ENCODE results near the gene MGLL. TPM values are rescaled to one million over a fixed set of nuclear protein-coding genes. Genes with fewer than 3 reads are reported as not detected.
A peak's percentile ranks its signal among the peaks of the same experiment; 100 is the strongest.

Gene MGLL
- total and polyA plus RNA-seq, 2 donors from 2014 or later = 74.2 to 250 TPM

- DNase-seq (no peak), FAIRE-seq (no peak)
- intact Hi-C loops (cut with DNase I) = no loop called here
- no peak for TF ChIP-seq CTCF (IDR thresholded peaks at IDR 0.05; ENCODE audit: borderline replicate concordance, extremely low read depth, insufficient read depth)
- H3K27ac ChIP-seq (ENCODE audit: low read depth in 2 of 2, low read length in 2 of 2) = no peak overlapping the region
- H3K9ac ChIP-seq (ENCODE audit: low read length in 3 of 3) = no peak overlapping the region
- H3K27me3 ChIP-seq (ENCODE audit: control insufficient read depth, insufficient read depth, low read length) = no peaks in the 10 kb centered on the region
- no peaks in the 10 kb centered on the region for H3K9me3 ChIP-seq (ENCODE audit: control insufficient read depth in 2 of 3, insufficient read depth in 1 of 3, low read length in 3 of 3)
- H3K4me1 ChIP-seq (ENCODE audit: control insufficient read depth in 2 of 3, insufficient read depth in 2 of 3, low read depth in 1 of 3, low read length in 3 of 3) = peaks cover 0 to 5% (median 0%) of the 10 kb centered on the region in 3 donors
- no peaks in the 10 kb centered on the region for H3K36me3 ChIP-seq (ENCODE audit: control insufficient read depth in 2 of 3, insufficient read depth in 3 of 3, low read length in 3 of 3)
- no peak overlapping the region for H3K4me3 ChIP-seq (ENCODE audit: low read length in 3 of 3)
These were observed 167.9 kb downstream of the MGLL start for GRCh38 chr3:127654374-127654773.

- Histone ChIP-seq H3K9me3 (ENCODE audit: control insufficient read depth in 2 of 3, insufficient read depth in 1 of 3, low read length in 3 of 3) (no peaks in the 10 kb centered on the region), H3K27me3 (ENCODE audit: control insufficient read depth, insufficient read depth, low read length) (no peaks in the 10 kb centered on the region), H3K9ac (ENCODE audit: low read length in 3 of 3) (no peak overlapping the region), H3K4me1 (ENCODE audit: control insufficient read depth in 2 of 3, insufficient read depth in 2 of 3, low read depth in 1 of 3, low read length in 3 of 3) (peaks cover 0 to 9% (median 4%) of the 10 kb centered on the region in 3 donors), H3K27ac (ENCODE audit: low read depth in 2 of 2, low read length in 2 of 2) (no peak overlapping the region), H3K4me3 (ENCODE audit: low read length in 3 of 3) (no peak overlapping the region), H3K36me3 (ENCODE audit: control insufficient read depth in 2 of 3, insufficient read depth in 3 of 3, low read length in 3 of 3) (no peaks in the 10 kb centered on the region)
- DNase-seq (peak in 4 of 5 donors; percentile 67 to 82 (median 74)), FAIRE-seq (no peak)
- TF ChIP-seq CTCF (IDR thresholded peaks at IDR 0.05; ENCODE audit: borderline replicate concordance, extremely low read depth, insufficient read depth) = peak; percentile 74
- intact Hi-C loops (cut with DNase I) = no loop called here
These were observed 169.9 kb downstream of the MGLL start for GRCh38 chr3:127652246-127652995.

GRCh38 chr3:127651516-127652172 is 170.7 kb downstream of the MGLL start:
- Histone ChIP-seq H3K9ac (ENCODE audit: low read length in 3 of 3) (no peak overlapping the region), H3K27me3 (ENCODE audit: control insufficient read depth, insufficient read depth, low read length) (no peaks in the 10 kb centered on the region), H3K9me3 (ENCODE audit: control insufficient read depth in 2 of 3, insufficient read depth in 1 of 3, low read length in 3 of 3) (no peaks in the 10 kb centered on the region), H3K4me1 (ENCODE audit: control insufficient read depth in 2 of 3, insufficient read depth in 2 of 3, low read depth in 1 of 3, low read length in 3 of 3) (peaks cover 0 to 12% (median 8%) of the 10 kb centered on the region in 3 donors), H3K4me3 (ENCODE audit: low read length in 3 of 3) (no peak overlapping the region), H3K36me3 (ENCODE audit: control insufficient read depth in 2 of 3, insufficient read depth in 3 of 3, low read length in 3 of 3) (no peaks in the 10 kb centered on the region), H3K27ac (ENCODE audit: low read depth in 2 of 2, low read length in 2 of 2) (no peak overlapping the region)
- no peak for DNase-seq
- TF ChIP-seq CTCF (IDR thresholded peaks at IDR 0.05; ENCODE audit: borderline replicate concordance, extremely low read depth, insufficient read depth) = no peak
- intact Hi-C loops (cut with DNase I) = no loop called here
- FAIRE-seq = no peak

All from kidney (tissue), 14 donors.